ENCODE results near the gene WDR37. TPM values are rescaled to one million over a fixed set of nuclear protein-coding genes. Genes with fewer than 3 reads are reported as not detected.
"Not testable (repeated sequence)": the region's sequence is repeated elsewhere in the genome, so short reads cannot be mapped to it uniquely, and the experiment has no call there.

WDR37 gene
- total RNA-seq, 1 experiment from 2014 or later, result 13.3 TPM

- peaks cover 55% of the 10 kb centered on the region for H3K4me1 ChIP-seq (ENCODE audit: low read length)
- peak overlapping the region; percentile 92 for H3K4me3 ChIP-seq (ENCODE audit: low read length)
Measured at GRCh38 chr10:1054684-1055083, 1.5 kb upstream of the WDR37 start.

DNA sequence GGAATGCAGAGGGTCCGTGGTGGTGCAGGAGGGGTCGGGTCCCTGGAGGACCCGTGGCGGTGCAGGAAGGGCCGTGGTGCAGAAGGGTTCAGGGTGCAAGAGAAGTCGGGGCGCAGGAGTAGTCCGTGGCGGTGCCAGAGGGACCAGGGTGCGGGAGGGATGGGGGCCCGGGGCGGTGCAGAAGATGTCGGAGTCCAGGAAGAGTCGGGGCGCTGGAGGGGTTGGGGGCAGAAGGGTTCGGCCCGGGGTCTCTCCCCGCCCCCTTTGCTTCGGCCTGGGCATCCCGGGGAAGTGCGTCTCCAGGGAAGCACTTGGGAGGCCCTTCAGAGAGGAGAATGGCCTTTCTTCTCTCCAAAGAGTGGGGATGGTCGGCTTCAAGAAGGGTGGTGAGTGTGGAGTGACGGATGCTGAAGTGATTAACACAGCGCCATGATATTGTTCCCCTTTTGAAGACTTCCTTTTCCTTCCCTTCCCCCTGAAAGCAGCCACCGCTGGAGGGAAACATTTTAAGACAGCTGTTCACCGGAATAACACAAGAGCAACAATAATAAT is 997 bp downstream of the WDR37 start:
- Histone ChIP-seq H3K36me3 (ENCODE audit: insufficient read depth, low read length) (peaks cover 25% of the 10 kb centered on the region), H3K9me3 (ENCODE audit: low read length) (no peaks in the 10 kb centered on the region), H3K27ac (ENCODE audit: low read length) (peak overlapping the region; percentile 20), H3K9me2 (replicated peaks; ENCODE audit: insufficient read depth, low read length) (no peaks in the 10 kb centered on the region), H3K27me3 (ENCODE audit: low read length) (no peaks in the 10 kb centered on the region), H3K79me2 (ENCODE audit: low read length) (peaks cover 96% of the 10 kb centered on the region), H3K4me2 (ENCODE audit: low read depth, low read length, poor library complexity, severe bottlenecking) (peak overlapping the region; percentile 92), H3K9ac (ENCODE audit: low read length) (peak overlapping the region; percentile 96), H4K20me1 (ENCODE audit: insufficient read depth, low read depth, low read length) (peaks cover 18% of the 10 kb centered on the region), H2AFZ (ENCODE audit: low read length) (peak overlapping the region; percentile 15; the same call in 1 of the 2 replicates), H3K4me3 (ENCODE audit: low read length) (peak overlapping the region; percentile 92), H3K4me1 (ENCODE audit: low read length) (peaks cover 36% of the 10 kb centered on the region)
- peak; percentile 66 for DNase-seq

More at GRCh38 chr10:1054684-1055083, 1.5 kb upstream of the WDR37 start:
- Histone ChIP-seq H3K9me2 (replicated peaks; ENCODE audit: insufficient read depth, low read length) (no peaks in the 10 kb centered on the region), H4K20me1 (ENCODE audit: insufficient read depth, low read depth, low read length) (peaks cover 11% of the 10 kb centered on the region; the same call in 1 of the 2 replicates), H2AFZ (ENCODE audit: low read length) (no peak overlapping the region), H3K4me2 (ENCODE audit: low read depth, low read length, poor library complexity, severe bottlenecking) (peak overlapping the region; percentile 92), H3K9me3 (ENCODE audit: low read length) (no peaks in the 10 kb centered on the region), H3K9ac (ENCODE audit: low read length) (peak overlapping the region; percentile 96), H3K27ac (ENCODE audit: low read length) (peak overlapping the region; percentile 83), H3K79me2 (ENCODE audit: low read length) (peaks cover 89% of the 10 kb centered on the region), H3K27me3 (ENCODE audit: low read length) (no peaks in the 10 kb centered on the region), H3K36me3 (ENCODE audit: insufficient read depth, low read length) (peaks cover 34% of the 10 kb centered on the region)
- no peak for DNase-seq

GRCh38 chr10:1058017-1058416 is 1.8 kb downstream of the WDR37 start:
- Histone ChIP-seq H3K36me3 (ENCODE audit: insufficient read depth, low read length) (peaks cover 19% of the 10 kb centered on the region), H3K27ac (ENCODE audit: low read length) (peak overlapping the region; percentile 20; the same call in 1 of the 2 replicates), H3K4me3 (ENCODE audit: low read length) (peak overlapping the region; percentile 92), H2AFZ (ENCODE audit: low read length) (no peak overlapping the region), H3K9me3 (ENCODE audit: low read length) (no peaks in the 10 kb centered on the region), H3K4me2 (ENCODE audit: low read depth, low read length, poor library complexity, severe bottlenecking) (peak overlapping the region; percentile 92), H4K20me1 (ENCODE audit: insufficient read depth, low read depth, low read length) (peaks cover 18% of the 10 kb centered on the region), H3K27me3 (ENCODE audit: low read length) (no peaks in the 10 kb centered on the region), H3K79me2 (ENCODE audit: low read length) (peaks cover 94% of the 10 kb centered on the region), H3K4me1 (ENCODE audit: low read length) (peaks cover 36% of the 10 kb centered on the region), H3K9me2 (replicated peaks; ENCODE audit: insufficient read depth, low read length) (no peaks in the 10 kb centered on the region), H3K9ac (ENCODE audit: low read length) (peak overlapping the region; percentile 96)
- DNase-seq, result peak; percentile 55

DNA sequence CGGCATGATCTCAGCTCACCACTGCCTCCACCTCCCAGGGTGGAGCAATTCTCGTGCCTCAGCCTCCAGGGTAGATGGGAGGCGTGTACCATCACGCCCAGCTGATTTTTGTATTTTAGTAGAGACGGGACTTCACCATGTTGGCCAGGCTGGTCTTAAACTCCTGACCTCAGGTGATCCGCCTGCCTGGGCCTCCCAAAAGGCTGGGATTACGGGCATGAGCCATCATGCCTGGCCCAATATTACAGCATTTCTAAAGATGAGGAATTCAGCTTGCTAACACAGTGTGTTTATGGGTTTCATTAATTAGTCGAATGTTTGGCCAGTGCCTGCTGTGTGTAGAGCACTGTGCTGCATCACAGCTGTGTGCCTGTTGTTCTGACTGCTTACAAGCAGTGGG is 3.7 kb downstream of the WDR37 start:
- Histone ChIP-seq H3K9ac (ENCODE audit: low read length) (no peak overlapping the region), H3K4me3 (ENCODE audit: low read length) (no peak overlapping the region), H2AFZ (ENCODE audit: low read length) (no peak overlapping the region), H4K20me1 (ENCODE audit: insufficient read depth, low read depth, low read length) (peaks cover 18% of the 10 kb centered on the region), H3K9me3 (ENCODE audit: low read length) (no peaks in the 10 kb centered on the region), H3K9me2 (replicated peaks; ENCODE audit: insufficient read depth, low read length) (no peaks in the 10 kb centered on the region), H3K36me3 (ENCODE audit: insufficient read depth, low read length) (peaks cover 5% of the 10 kb centered on the region), H3K27ac (ENCODE audit: low read length) (no peak overlapping the region), H3K27me3 (ENCODE audit: low read length) (no peaks in the 10 kb centered on the region), H3K4me2 (ENCODE audit: low read depth, low read length, poor library complexity, severe bottlenecking) (no peak overlapping the region), H3K4me1 (ENCODE audit: low read length) (peaks cover 34% of the 10 kb centered on the region), H3K79me2 (ENCODE audit: low read length) (peaks cover 82% of the 10 kb centered on the region)
- DNase-seq, result no peak

DNA sequence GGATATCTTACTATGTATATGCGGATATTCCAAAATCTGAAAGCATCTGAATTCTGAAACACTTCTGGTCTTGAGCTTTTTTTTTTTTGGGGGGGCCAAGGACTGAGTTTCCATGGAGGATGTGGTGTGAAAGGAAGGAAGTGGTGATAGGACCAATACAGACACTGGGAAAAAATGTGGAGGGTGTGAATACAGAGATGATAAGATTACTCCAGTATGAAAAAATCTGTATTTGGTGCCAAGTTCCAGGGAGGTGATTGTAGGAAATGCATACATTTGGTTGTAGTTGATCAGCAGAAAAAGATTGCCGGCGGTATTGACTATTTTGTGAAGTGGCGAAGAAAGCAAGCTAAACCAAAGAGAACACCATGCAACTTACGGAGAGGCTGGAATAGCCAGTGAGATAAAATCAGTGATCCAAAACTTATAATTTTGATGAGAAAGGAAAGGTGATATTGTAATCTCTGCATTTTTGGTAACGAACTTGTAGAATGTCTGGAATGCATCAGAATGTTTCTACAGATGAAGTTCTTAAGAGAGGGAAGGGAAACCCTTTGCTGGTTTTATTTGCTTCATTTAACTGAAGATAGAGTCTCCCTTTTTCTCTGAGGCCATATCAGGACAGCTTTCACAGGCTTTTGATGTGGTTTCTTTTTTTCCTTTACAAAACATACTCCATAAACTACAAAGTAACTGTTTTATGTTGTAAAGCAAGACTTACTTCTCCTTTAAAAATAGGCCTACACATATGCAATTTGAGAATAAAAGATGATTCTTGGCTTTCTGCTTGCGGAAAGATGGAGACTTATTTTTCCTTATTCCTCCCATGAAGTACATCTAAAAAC is 6.0 kb downstream of the WDR37 start:
- H2AFZ ChIP-seq (ENCODE audit: low read length), result no peak overlapping the region
- no peaks in the 10 kb centered on the region for H3K9me3 ChIP-seq (ENCODE audit: low read length)
- H3K27ac ChIP-seq (ENCODE audit: low read length), result no peak overlapping the region
- no peak overlapping the region for H3K4me2 ChIP-seq (ENCODE audit: low read depth, low read length, poor library complexity, severe bottlenecking)
- peaks cover 18% of the 10 kb centered on the region for H4K20me1 ChIP-seq (ENCODE audit: insufficient read depth, low read depth, low read length)
- peaks cover 49% of the 10 kb centered on the region for H3K4me1 ChIP-seq (ENCODE audit: low read length)
- peaks cover 5% of the 10 kb centered on the region for H3K36me3 ChIP-seq (ENCODE audit: insufficient read depth, low read length)
- H3K27me3 ChIP-seq (ENCODE audit: low read length), result no peaks in the 10 kb centered on the region
- H3K9me2 ChIP-seq (replicated peaks; ENCODE audit: insufficient read depth, low read length), result no peaks in the 10 kb centered on the region
- no peak overlapping the region for H3K4me3 ChIP-seq (ENCODE audit: low read length)
- no peak for DNase-seq
- H3K79me2 ChIP-seq (ENCODE audit: low read length), result peaks cover 63% of the 10 kb centered on the region
- H3K9ac ChIP-seq (ENCODE audit: low read length), result no peak overlapping the region

GRCh38 chr10:1063232-1063865 is 7.2 kb downstream of the WDR37 start:
- Histone ChIP-seq H3K27me3 (ENCODE audit: low read length) (no peaks in the 10 kb centered on the region), H3K79me2 (ENCODE audit: low read length) (peaks cover 56% of the 10 kb centered on the region), H3K27ac (ENCODE audit: low read length) (no peak overlapping the region), H4K20me1 (ENCODE audit: insufficient read depth, low read depth, low read length) (peaks cover 12% of the 10 kb centered on the region), H3K9me3 (ENCODE audit: low read length) (no peaks in the 10 kb centered on the region), H2AFZ (ENCODE audit: low read length) (no peak overlapping the region), H3K4me1 (ENCODE audit: low read length) (peaks cover 46% of the 10 kb centered on the region), H3K4me3 (ENCODE audit: low read length) (no peak overlapping the region), H3K36me3 (ENCODE audit: insufficient read depth, low read length) (peaks cover 4% of the 10 kb centered on the region), H3K4me2 (ENCODE audit: low read depth, low read length, poor library complexity, severe bottlenecking) (no peak overlapping the region), H3K9me2 (replicated peaks; ENCODE audit: insufficient read depth, low read length) (no peaks in the 10 kb centered on the region), H3K9ac (ENCODE audit: low read length) (no peak overlapping the region)
- DNase-seq, result no peak

- H3K9me2 ChIP-seq (replicated peaks; ENCODE audit: insufficient read depth, low read length), result no peaks in the 10 kb centered on the region
- no peaks in the 10 kb centered on the region for H3K9me3 ChIP-seq (ENCODE audit: low read length)
- no peak for DNase-seq
- no peak overlapping the region for H3K9ac ChIP-seq (ENCODE audit: low read length)
- no peak overlapping the region for H2AFZ ChIP-seq (ENCODE audit: low read length)
- no peak overlapping the region for H3K4me3 ChIP-seq (ENCODE audit: low read length)
- no peaks in the 10 kb centered on the region for H3K27me3 ChIP-seq (ENCODE audit: low read length)
- H3K36me3 ChIP-seq (ENCODE audit: insufficient read depth, low read length), result no peaks in the 10 kb centered on the region
- peaks cover 53% of the 10 kb centered on the region for H3K79me2 ChIP-seq (ENCODE audit: low read length)
- H3K4me1 ChIP-seq (ENCODE audit: low read length), result peaks cover 45% of the 10 kb centered on the region
- no peak overlapping the region for H3K27ac ChIP-seq (ENCODE audit: low read length)
- H4K20me1 ChIP-seq (ENCODE audit: insufficient read depth, low read depth, low read length), result peaks cover 8% of the 10 kb centered on the region
- H3K4me2 ChIP-seq (ENCODE audit: low read depth, low read length, poor library complexity, severe bottlenecking), result no peak overlapping the region
Measured at GRCh38 chr10:1064964-1065247, 8.7 kb downstream of the WDR37 start.

GRCh38 chr10:1066734-1067133 is 10.5 kb downstream of the WDR37 start:
- Histone ChIP-seq H3K4me2 (ENCODE audit: low read depth, low read length, poor library complexity, severe bottlenecking) (peak overlapping the region; percentile 46), H3K4me1 (ENCODE audit: low read length) (peaks cover 40% of the 10 kb centered on the region), H3K79me2 (ENCODE audit: low read length) (peaks cover 48% of the 10 kb centered on the region)
- not testable (repeated sequence) for H3K9ac ChIP-seq (ENCODE audit: low read length); H3K27ac ChIP-seq (ENCODE audit: low read length); H3K27me3 ChIP-seq (ENCODE audit: low read length); H3K9me3 ChIP-seq (ENCODE audit: low read length); H3K4me3 ChIP-seq (ENCODE audit: low read length); H4K20me1 ChIP-seq (ENCODE audit: insufficient read depth, low read depth, low read length); H3K9me2 ChIP-seq (replicated peaks; ENCODE audit: insufficient read depth, low read length); H2AFZ ChIP-seq (ENCODE audit: low read length); DNase-seq; H3K36me3 ChIP-seq (ENCODE audit: insufficient read depth, low read length)
